Measurements from ENCODE around the gene MAP1LC3A.

The MAP1LC3A gene

DNA sequence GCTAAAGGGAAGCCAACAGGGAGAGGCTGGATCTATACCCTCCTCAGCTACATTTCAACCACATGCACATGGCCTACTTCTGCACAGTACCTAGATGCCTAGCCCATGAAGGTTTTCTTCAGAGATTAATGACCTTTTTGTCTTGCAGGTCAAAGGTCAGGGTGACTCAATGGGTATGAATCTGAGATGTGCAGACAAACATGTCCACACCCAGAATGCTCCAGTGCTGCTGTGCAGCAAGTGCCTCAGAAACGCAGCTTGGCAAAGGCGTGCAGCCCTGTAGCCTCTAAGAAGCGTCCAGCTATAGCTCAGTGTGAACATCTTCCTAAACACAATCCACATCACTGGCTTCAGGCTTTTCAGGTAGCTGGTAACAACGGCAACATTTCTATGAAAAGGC is 24.4 kb downstream of the MAP1LC3A start:
- DNase-seq (ENCODE audit: low read depth) = no peak
- no peak overlapping the region for H3K4me3 ChIP-seq (ENCODE audit: control insufficient read depth, low read depth, low read length)
- TF ChIP-seq, protein P1, sequence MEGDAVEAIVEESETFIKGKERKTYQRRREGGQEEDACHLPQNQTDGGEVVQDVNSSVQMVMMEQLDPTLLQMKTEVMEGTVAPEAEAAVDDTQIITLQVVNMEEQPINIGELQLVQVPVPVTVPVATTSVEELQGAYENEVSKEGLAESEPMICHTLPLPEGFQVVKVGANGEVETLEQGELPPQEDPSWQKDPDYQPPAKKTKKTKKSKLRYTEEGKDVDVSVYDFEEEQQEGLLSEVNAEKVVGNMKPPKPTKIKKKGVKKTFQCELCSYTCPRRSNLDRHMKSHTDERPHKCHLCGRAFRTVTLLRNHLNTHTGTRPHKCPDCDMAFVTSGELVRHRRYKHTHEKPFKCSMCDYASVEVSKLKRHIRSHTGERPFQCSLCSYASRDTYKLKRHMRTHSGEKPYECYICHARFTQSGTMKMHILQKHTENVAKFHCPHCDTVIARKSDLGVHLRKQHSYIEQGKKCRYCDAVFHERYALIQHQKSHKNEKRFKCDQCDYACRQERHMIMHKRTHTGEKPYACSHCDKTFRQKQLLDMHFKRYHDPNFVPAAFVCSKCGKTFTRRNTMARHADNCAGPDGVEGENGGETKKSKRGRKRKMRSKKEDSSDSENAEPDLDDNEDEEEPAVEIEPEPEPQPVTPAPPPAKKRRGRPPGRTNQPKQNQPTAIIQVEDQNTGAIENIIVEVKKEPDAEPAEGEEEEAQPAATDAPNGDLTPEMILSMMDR (IDR thresholded peaks at IDR 0.05; ENCODE audit: control insufficient read depth, insufficient read depth, low read depth, low read length, missing control alignments) = no peak

DNA sequence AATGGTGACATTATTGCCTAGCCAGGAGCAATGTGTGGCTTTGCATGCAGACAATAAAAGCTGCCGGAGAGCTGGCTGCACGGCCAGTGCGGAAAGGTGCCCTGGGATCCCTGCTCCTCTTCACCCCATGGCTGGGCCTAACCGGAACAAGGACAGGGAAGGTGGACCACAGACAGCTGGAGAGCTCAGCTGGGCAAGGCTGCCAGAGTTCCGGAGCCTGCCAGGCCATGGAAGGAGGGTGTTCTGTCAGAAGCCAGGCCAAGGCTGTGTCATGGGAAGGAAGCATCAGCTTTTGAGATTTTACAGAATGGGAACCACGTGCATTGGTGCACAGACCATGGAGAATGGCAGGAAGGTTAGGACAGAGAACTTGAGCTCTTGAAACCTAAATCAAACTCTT is 25.0 kb downstream of the MAP1LC3A start:
- DNase-seq (ENCODE audit: low read depth) = no peak
- TF ChIP-seq, protein P1 (IDR thresholded peaks at IDR 0.05; ENCODE audit: control insufficient read depth, insufficient read depth, low read depth, low read length, missing control alignments) = no peak

DNA sequence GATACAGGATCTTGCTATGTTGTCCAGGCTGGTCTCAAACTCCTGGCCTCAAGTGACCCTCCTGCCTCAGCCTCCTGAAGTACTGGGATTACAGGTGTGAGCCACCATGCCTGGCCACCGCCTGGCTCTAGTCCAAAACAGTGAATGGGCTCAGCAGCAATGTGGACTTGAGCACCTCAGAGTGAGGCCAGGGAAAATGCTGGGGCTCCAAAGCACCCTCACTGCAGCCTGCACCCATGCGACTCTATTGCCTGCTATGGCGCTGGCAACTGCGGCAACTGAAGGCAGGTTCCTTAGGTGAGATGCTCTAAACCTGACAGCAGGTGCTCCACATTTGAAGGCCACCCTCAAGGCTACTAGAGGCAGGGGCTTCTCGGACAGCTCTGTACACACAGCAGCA is 26.5 kb downstream of the MAP1LC3A start:
- DNase-seq (ENCODE audit: low read depth) = no peak
- no peak overlapping the region for H3K4me3 ChIP-seq (ENCODE audit: control insufficient read depth, low read depth, low read length)
- TF ChIP-seq, protein P1 (IDR thresholded peaks at IDR 0.05; ENCODE audit: control insufficient read depth, insufficient read depth, low read depth, low read length, missing control alignments) = no peak

More for the DNA sequence above, 25.0 kb downstream of the MAP1LC3A start:
- no peak overlapping the region for H3K4me3 ChIP-seq (ENCODE audit: control insufficient read depth, low read depth, low read length)

DNA sequence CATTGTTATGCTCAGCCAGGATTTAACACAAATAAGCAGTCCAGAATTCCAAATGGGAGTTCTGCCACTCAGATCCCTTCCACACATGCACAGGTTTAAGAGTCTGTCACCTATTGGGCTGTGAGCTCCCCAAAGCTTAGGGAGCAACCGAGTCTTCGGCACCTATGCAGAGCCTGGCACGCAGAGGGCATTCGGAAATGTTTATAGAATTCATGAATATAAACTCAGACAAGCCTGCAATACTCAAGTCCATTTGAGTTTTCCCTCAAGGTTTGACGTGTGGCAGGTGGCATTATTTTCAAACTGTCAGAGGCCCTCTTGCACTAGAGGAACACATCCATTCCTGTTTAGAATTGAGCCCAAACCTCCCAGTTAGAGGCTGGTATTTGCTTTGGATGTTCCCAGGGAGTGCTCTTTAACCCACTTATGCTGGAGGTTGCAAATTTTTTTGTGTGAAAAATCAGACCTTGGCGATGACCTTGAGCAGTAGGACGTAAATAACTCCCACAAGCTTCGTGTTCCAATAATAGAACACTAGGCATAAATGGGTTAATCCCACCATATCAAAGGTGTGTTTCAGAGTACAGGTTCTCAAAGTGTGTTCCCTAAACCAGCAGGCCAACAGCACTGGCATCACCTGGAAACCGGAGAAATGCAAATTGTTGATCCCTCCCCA is 28.1 kb downstream of the MAP1LC3A start:
- TF ChIP-seq, protein P1 (IDR thresholded peaks at IDR 0.05; ENCODE audit: control insufficient read depth, insufficient read depth, low read depth, low read length, missing control alignments) = no peak
- no peak for DNase-seq (ENCODE audit: low read depth)
- H3K4me3 ChIP-seq (ENCODE audit: control insufficient read depth, low read depth, low read length) = no peak overlapping the region

DNA sequence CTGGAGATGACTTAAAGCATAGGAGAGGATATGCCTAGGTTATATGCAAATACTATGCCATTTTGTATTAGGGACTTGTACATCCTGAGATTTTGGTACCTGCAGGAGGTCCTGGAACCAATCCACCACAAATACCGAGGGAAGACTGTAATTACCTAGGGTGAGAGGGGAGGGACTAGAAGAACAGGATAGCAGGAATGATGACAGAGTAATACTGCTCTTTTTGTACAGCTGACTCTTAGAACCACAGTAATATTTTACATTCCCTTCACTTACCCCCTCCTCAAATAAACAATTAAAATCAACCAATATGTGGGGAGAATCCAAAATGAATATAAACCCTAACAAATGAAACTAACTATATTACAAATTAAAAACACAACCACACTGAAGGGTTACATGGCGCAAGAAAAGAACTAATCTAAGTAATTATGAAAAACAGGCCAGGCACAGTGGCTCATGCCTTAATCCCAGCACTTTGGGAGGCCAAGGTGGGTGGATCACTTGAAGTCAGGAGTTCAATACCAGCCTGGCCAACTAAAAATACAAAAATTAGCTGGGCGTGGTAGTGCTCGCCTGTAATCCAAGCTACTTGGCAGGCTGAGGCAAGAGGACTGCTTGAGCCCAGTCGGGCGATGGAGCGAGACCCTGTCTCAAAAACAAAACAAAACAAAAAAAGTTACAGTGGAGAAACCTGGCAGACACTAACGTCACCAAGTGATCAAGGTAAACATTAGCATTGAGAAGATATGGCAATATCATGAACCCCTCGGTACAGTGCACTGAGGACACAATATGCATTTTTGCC is 37.1 kb downstream of the MAP1LC3A start:
- no peak for DNase-seq (ENCODE audit: low read depth)
- TF ChIP-seq, protein P1 (IDR thresholded peaks at IDR 0.05; ENCODE audit: control insufficient read depth, insufficient read depth, low read depth, low read length, missing control alignments) = no peak
- H3K4me3 ChIP-seq (ENCODE audit: control insufficient read depth, low read depth, low read length) = no peak overlapping the region

DNA sequence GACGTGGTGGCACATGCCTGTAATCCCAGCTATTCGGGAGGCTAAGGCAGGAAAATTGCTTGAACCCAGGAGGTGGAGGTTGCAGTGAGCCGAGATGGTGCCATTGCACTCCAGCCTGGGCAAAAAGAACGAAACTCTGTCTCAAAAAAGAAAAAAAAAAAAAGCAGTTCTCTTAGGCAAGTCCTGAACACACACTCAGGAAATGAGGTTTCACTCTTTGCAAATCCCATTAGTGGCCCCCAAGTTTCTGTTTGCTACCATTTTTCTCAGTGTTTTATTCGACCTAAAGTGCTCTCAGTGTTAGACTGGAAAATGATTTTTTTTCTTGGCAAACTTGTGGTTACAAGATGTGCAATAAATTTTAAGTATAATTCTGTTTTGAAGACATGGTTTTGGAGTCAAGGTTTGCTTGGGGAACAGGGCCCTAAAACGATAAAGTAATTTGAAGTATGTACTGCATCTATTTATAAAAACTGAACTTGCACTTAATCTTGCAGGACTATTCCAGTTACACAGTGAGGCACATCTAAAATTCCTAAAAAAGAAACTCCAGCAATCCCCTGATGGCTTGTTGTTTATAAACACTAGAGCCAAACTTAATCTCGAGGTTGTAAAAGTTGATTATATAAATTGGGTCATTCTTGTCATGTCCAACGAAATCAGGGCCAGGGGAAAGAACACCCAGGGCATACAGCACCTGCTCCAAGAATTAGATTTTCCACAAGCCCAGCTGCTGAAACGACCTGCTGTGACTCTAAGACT is 42.6 kb downstream of the MAP1LC3A start:
- TF ChIP-seq, protein P1 (IDR thresholded peaks at IDR 0.05; ENCODE audit: control insufficient read depth, insufficient read depth, low read depth, low read length, missing control alignments) = no peak
- DNase-seq (ENCODE audit: low read depth) = no peak

More for the DNA sequence above, 42.6 kb downstream of the MAP1LC3A start:
- H3K4me3 ChIP-seq (ENCODE audit: control insufficient read depth, low read depth, low read length) = no peak overlapping the region

Measured in AG09309 (cell line).